Activated CD4-positive, alpha-beta memory T cell treated with anti-CD3 and anti-CD28 coated beads for 36 hours (primary cell): ENCODE results near the gene CRYAA. TPM values are rescaled to one million over a fixed set of nuclear protein-coding genes. Genes with fewer than 3 reads are reported as not detected.

Source experiments
- CTCF ChIA-PET: fragments of 350-600 bp; sonication (Branson Sonifier 250); formaldehyde crosslinking; loops from one replicate; lab custom pipeline; 2021; ENCODE audit warnings: antibody characterized with exemption, inconsistent platforms; lab: Charles Lee
- POLR2A ChIA-PET: fragments of 350-600 bp; sonication (Branson Sonifier 250); formaldehyde crosslinking; loops from one replicate; lab custom pipeline; 2021; ENCODE audit warnings: antibody characterized with exemption; lab: Charles Lee
- DNase-seq: peaks from one replicate; pipeline ENCODE4 v3.0.0-alpha.2; 2020
- H3K27ac Mint-ChIP-seq: one replicate; pipeline ENCODE4 v1.8.0; 2021; ENCODE audit warnings: mixed read lengths
- H3K27me3 Mint-ChIP-seq: one replicate; pipeline ENCODE4 v1.8.0; 2021; ENCODE audit warnings: mixed read lengths
- H3K36me3 Mint-ChIP-seq: one replicate; pipeline ENCODE4 v1.8.0; 2021; ENCODE audit warnings: mixed read lengths
- H3K4me1 Mint-ChIP-seq: one replicate; pipeline ENCODE4 v1.8.0; 2021; ENCODE audit warnings: low read depth, mixed read lengths
- H3K4me3 Mint-ChIP-seq: one replicate; pipeline ENCODE4 v1.8.0; 2021; ENCODE audit warnings: mild to moderate bottlenecking, mixed read lengths
- H3K9me3 Mint-ChIP-seq: one replicate; pipeline ENCODE4 v1.8.0; 2021; ENCODE audit warnings: mixed read lengths
- intact Hi-C: fragments of 100-400 bp; cut with micrococcal nuclease; formaldehyde crosslinking; loops from one replicate; pipeline ENCODE4 v1.15.1; 2023
- total RNA-seq, 2 experiments: library from RNA; stranded (reverse); gene quantifications; one replicate each; pipeline ENCODE4 v1.2.3, GENCODE V29; 2021

CRYAA gene
- total RNA-seq, 2 experiments from 2014 or later: not detected

DNA sequence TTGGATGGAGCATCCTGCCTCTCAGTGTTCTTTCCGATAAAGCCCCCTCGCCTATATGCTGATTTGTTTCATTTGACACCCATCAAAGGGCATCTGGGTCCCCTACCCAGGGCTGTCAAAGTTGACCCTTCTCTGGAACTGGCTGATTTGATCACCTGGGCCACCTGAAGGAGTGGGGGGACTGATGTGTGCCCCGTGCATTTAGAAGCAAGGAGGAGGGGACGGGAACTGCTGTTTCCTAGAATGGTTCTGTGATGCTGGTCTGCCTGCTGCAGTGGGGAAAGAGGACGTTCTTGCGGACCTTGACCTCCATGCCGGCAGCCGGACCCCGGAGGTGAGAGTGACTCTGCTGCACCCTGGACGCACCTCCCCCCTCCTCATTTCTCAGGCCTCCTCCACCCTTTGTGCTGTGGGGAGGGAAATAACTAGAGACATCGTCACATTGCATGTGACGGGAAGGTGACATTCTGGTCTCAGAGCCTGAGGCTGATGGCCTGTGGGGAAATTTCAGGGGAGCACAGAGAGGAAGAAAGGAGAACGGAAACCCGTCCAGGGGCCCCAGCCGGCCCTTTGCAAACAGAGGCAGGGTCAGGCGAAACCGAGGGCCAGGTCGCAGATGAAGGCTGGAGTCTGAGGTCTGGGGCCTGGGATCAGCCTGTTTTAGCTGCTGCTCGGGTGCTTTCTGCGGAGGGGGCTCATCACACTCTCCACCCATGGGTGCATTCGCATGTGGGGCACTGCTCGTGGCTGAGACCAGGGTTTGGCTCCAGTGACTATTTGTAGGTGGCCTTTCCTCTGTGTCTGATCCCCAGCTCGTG, 25.7 kb downstream of the CRYAA start:
- no peak overlapping the region for H3K27ac Mint-ChIP-seq
- POLR2A ChIA-PET: no interaction called here
- no peaks in the 10 kb centered on the region for H3K36me3 Mint-ChIP-seq
- no peak for DNase-seq
- H3K9me3 Mint-ChIP-seq: peaks cover 8% of the 10 kb centered on the region
- CTCF ChIA-PET: no interaction called here
- intact Hi-C loops: no loop called here
- H3K4me3 Mint-ChIP-seq: no peak overlapping the region
- peaks cover 10% of the 10 kb centered on the region for H3K4me1 Mint-ChIP-seq
- peaks cover 3% of the 10 kb centered on the region for H3K27me3 Mint-ChIP-seq

DNA sequence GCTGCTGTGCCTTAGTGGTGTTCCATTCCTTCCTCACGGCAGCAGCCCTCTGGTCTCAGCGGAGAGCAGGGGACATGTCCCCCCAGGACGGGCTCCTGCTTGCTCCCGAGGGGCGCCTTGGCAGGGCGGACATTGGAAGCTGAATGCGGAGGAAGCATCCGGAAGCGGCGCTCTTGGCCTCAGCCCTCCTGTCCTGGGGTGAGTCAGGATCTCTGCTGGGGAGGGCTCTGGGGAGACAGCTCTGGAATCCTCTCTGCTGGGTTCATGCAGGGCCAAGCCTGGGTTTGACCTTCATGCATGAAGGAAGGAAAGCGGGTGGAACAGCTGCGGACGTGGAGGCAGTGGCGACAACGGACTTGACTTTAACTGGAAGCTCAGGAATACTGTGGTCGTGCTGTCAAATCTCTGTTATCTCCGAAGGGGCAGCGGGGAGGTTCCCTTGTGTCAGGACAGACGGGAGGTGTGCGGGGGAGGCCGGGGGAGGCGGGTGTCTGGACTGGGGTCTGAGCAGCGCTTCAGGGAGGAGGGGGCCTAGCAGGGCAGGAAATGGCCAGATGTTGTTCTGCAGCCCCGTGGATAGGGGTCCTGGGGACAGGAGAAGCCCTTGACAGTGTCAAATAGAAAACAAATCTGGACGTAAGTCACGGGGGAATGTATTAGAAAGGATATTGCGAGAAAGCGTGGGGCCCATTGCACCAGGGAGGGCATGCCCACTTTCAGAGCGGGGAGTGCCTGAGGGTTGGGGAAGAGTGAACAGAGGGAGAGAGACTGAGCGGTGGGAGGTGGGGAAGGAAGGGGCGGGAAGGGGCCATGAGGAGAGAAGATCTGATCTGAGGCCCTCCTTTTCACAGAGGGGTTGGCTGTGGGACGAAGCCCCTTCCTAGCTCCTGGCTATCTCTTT, 26.6 kb downstream of the CRYAA start:
- H3K9me3 Mint-ChIP-seq: peaks cover 12% of the 10 kb centered on the region
- H3K4me1 Mint-ChIP-seq: peaks cover 10% of the 10 kb centered on the region
- peaks cover 3% of the 10 kb centered on the region for H3K27me3 Mint-ChIP-seq
- CTCF ChIA-PET: no interaction called here
- H3K27ac Mint-ChIP-seq: no peak overlapping the region
- POLR2A ChIA-PET: no interaction called here
- intact Hi-C loops: no loop called here
- no peak for DNase-seq
- no peak overlapping the region for H3K4me3 Mint-ChIP-seq
- peaks cover 3% of the 10 kb centered on the region for H3K36me3 Mint-ChIP-seq

DNA sequence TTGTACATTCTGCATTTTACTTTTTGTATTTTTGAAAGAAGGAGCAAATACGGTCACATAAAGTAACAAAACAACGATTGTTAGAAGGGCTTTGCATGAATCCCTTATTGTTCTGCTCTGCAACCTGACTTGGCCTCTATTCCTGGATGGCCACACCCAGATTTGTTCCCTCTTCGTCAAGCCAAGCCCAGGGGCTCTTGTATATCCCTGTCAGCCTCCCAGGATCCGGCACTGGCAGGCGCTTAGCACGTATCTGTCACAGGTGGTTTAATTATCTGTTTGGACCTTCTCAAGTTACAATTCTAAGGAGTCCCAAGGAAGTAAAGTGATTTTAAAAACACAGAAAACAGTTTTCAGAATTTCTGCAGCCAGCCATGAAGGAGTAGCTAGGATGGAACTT, 28.0 kb downstream of the CRYAA start:
- peaks cover 24% of the 10 kb centered on the region for H3K9me3 Mint-ChIP-seq
- DNase-seq: no peak
- H3K4me3 Mint-ChIP-seq: no peak overlapping the region
- ChIA-PET CTCF (no interaction called here), POLR2A (no interaction called here)
- peaks cover 10% of the 10 kb centered on the region for H3K36me3 Mint-ChIP-seq
- no peak overlapping the region for H3K27ac Mint-ChIP-seq
- H3K27me3 Mint-ChIP-seq: peaks cover 3% of the 10 kb centered on the region
- peaks cover 10% of the 10 kb centered on the region for H3K4me1 Mint-ChIP-seq
- intact Hi-C loops: no loop called here

DNA sequence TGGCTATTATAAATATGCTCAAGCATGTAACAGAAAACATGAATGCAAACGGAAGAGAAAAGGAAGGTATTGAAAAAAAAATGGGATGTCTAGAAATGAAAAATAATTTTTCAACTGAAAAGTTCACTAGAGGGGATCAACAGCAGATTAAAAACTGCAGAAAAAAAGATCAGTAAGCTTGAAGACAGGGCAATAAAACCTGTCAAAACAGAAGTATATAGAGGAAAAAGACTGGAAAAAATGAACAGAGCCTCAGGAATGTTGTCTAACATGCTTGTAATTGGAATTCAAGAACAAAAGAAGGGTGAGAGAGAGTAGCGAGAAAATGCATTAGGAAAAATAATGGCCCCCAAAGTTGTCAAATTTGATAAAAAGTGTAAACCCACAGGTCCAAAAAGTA, 29.6 kb downstream of the CRYAA start:
- Mint-ChIP-seq H3K9me3 (peaks cover 32% of the 10 kb centered on the region), H3K27ac (no peak overlapping the region), H3K4me1 (peaks cover 10% of the 10 kb centered on the region), H3K4me3 (no peak overlapping the region), H3K27me3 (peaks cover 3% of the 10 kb centered on the region), H3K36me3 (peaks cover 12% of the 10 kb centered on the region)
- ChIA-PET POLR2A (no interaction called here), CTCF (no interaction called here)
- intact Hi-C loops: no loop called here
- no peak for DNase-seq

DNA sequence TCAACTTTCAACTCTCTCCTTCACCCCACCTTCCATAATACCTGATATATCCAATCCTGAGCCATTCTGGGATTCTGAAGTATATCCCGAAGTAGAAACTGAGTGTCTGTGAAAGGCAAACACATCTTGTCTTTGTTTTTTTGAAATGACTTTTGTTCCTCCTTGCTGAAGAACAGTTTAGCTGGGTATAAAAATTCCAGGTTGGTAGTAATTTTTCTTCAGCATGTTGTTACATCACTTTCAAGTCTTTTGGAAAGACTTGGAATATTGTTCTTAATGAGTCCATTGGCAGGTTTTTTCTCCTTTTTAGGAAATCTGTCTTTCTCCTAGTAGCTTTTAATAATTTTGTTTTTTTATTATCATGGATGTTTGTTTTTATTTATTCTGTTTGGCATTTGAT, 32.7 kb downstream of the CRYAA start:
- Mint-ChIP-seq H3K9me3 (peaks cover 32% of the 10 kb centered on the region), H3K36me3 (peaks cover 12% of the 10 kb centered on the region), H3K4me1 (peaks cover 10% of the 10 kb centered on the region), H3K27ac (no peak overlapping the region), H3K27me3 (no peaks in the 10 kb centered on the region), H3K4me3 (no peak overlapping the region)
- CTCF ChIA-PET: no interaction called here
- intact Hi-C loops: no loop called here
- no peak for DNase-seq
- POLR2A ChIA-PET: no interaction called here

DNA sequence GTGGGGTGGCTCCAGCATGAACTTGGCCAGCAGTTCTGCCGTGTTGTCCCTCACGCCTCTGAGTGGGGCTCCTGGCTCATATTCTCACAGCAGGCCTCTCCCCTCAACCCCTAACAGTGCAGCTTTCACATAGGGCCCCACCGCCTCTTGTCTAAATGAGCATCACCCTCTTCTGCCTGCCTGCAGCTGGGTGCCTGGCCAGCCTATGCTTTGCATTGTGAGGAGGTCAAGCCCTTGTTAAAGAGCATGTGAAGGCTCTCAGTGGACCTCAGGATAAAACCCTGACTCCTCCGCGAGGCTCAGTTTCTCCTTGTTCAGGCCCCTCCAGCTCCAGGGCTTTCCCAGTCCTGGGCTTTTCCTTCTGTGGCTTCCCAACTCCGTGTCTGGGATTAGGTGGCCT, 34.8 kb downstream of the CRYAA start:
- intact Hi-C loops: no loop called here
- Mint-ChIP-seq H3K9me3 (peaks cover 27% of the 10 kb centered on the region), H3K36me3 (peaks cover 12% of the 10 kb centered on the region), H3K4me3 (no peak overlapping the region), H3K27me3 (peaks cover 10% of the 10 kb centered on the region), H3K27ac (no peak overlapping the region), H3K4me1 (no peaks in the 10 kb centered on the region)
- ChIA-PET POLR2A (no interaction called here), CTCF (no interaction called here)
- DNase-seq: no peak

DNA sequence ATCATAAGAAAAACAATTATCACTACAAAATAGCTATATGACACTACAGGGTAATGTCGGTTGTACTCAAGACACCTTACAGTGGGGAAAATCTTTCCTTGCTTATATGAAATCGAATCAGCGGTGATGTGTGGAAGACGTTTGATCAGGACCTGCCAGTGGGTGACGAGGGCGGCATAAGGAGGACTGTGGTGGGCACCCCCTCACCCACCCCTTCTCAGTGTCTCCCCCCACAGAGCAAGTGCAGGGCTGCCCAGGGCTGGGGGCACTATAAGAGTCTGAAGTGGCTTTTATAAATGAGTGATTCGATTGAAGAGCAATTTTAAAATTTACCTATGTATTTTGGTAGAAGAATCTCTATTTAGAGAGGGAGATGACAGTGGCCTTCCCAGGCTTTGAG, 35.8 kb downstream of the CRYAA start:
- H3K4me1 Mint-ChIP-seq: no peaks in the 10 kb centered on the region
- no peak for DNase-seq
- H3K27ac Mint-ChIP-seq: no peak overlapping the region
- peaks cover 24% of the 10 kb centered on the region for H3K9me3 Mint-ChIP-seq
- intact Hi-C loops: no loop called here
- peaks cover 12% of the 10 kb centered on the region for H3K36me3 Mint-ChIP-seq
- H3K4me3 Mint-ChIP-seq: no peak overlapping the region
- peaks cover 14% of the 10 kb centered on the region for H3K27me3 Mint-ChIP-seq
- POLR2A ChIA-PET: no interaction called here
- CTCF ChIA-PET: no interaction called here

DNA sequence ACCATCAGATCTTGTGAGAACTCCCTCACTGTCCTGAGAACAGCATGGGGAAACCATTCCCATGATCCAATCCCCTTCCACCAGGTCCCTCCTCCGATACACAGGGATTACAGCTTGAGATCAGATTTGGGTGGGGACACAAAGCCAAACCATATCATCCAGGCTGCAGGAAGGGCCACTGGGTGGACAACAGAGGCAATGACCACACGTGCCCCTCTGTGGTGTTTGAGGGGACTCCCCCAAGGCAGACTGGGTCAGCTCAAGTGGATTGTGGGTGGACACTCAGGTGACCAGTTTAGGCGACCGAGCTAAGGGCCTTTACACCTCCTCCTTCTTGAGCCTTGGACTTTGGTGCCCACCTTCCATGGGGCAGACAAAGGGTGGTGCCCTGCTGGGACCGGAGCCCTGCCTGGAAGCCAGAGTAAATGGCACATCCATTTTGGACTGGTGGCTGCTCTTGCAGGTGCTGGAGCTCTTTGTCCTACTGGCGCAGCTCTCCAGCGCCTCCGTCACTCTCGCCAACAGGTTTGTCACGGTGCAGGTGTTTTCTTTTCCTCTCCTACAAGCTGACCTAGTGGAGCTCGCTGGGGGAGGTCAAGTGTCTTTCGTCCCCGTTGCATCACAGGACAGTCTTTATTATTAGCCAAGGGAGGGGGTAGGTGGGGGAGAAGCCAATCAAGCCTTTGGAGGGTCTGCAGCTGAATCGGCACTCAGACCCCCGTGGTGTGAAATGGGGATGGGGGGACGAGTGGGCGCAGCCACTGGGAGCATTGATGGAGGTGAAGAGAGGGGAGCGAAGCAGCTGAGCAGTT, 37.6 kb downstream of the CRYAA start:
- intact Hi-C loops: no loop called here
- no peak overlapping the region for H3K4me3 Mint-ChIP-seq
- no peak for DNase-seq
- POLR2A ChIA-PET: no interaction called here
- no peaks in the 10 kb centered on the region for H3K4me1 Mint-ChIP-seq
- no peak overlapping the region for H3K27ac Mint-ChIP-seq
- H3K27me3 Mint-ChIP-seq: peaks cover 16% of the 10 kb centered on the region
- CTCF ChIA-PET: interaction anchor here (0.9 kb wide), 1 partner anchor 67 kb away, joined by 3 read pairs; no protein-coding TSS in a partner anchor
- peaks cover 12% of the 10 kb centered on the region for H3K9me3 Mint-ChIP-seq
- H3K36me3 Mint-ChIP-seq: peaks cover 4% of the 10 kb centered on the region

DNA sequence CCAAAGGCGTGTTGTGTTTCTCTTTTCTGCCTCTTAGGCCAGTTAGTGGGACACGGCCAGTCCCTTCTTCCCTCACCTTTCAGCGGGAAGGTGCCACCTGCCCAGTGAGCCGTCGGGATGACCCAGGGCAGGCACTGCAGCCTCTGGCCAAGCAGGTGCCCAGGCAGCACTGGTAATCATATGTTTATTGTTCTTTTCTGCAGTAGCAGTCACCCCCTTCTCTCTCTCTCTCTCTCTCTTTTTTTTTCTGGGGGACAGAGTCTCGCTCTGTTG, 38.2 kb downstream of the CRYAA start:
- peaks cover under 1% of the 10 kb centered on the region for H3K36me3 Mint-ChIP-seq
- ChIA-PET CTCF (interaction anchor here (0.9 kb wide), 1 partner anchor 66 kb away, joined by 3 read pairs; no protein-coding TSS in a partner anchor), POLR2A (no interaction called here)
- H3K4me1 Mint-ChIP-seq: no peaks in the 10 kb centered on the region
- no peak overlapping the region for H3K27ac Mint-ChIP-seq
- peaks cover 16% of the 10 kb centered on the region for H3K27me3 Mint-ChIP-seq
- no peak for DNase-seq
- H3K9me3 Mint-ChIP-seq: peaks cover 6% of the 10 kb centered on the region
- intact Hi-C loops: no loop called here
- no peak overlapping the region for H3K4me3 Mint-ChIP-seq

DNA sequence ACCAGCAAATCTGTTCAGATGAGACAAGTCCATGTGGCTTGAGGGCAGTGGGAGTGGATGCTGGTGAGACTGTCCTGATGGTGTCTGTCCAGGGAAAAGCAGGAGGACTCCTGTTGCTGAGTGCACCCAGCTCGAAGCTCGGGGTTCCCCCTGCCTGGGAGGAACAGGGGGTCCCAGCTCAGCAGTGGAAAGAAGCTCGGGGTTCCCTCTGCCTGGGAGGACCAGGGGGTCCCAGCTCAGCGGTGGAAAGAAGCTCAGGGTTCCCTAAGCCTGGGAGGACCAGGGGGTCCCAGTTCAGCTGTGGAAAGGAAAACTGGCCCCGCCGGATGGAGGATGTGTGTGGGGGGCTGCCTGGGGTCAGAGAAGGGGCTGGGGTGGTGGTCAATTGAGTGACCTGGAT, 39.1 kb downstream of the CRYAA start:
- H3K4me3 Mint-ChIP-seq: no peak overlapping the region
- ChIA-PET POLR2A (no interaction called here), CTCF (no interaction called here)
- H3K9me3 Mint-ChIP-seq: peaks cover 2% of the 10 kb centered on the region
- intact Hi-C loops: no loop called here
- H3K27ac Mint-ChIP-seq: no peak overlapping the region
- peaks cover 16% of the 10 kb centered on the region for H3K27me3 Mint-ChIP-seq
- DNase-seq: no peak
- no peaks in the 10 kb centered on the region for H3K36me3 Mint-ChIP-seq
- no peaks in the 10 kb centered on the region for H3K4me1 Mint-ChIP-seq

DNA sequence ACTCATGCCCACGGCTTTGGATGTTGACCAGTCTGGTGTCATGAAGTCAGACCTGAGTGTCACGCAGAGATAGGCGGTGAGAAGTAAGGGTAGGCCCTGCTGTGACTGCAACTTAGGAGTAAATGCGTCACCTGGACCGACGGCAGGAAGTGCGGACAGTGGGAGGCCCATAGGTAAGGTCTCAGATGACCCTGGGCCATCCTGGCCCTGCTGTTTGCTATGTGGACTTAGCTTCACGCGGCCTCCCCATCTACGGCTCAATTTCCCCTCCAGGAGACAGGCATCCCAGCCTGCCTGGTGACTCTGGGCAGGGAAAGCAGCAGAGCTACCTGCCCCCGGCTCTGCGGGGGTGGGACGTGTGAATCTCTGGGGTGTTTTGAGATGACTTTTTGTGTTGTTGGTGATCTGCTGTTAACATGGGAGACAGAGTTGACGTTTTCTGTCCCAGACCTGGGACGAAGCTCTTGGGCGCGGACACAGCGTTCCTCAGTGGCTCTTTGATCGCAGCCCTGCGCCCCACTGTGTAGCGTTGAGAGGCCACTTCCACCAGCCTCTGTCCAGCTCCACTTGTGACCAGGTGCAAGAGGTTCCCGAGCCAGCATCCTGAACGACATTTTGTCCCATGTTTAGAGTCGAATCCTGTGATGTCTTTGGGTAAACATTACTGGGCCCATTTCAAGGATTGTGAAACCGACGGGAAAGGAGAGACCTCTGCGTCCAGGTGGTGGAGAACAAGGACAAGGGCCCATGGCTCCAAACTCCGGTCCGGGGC, 39.9 kb downstream of the CRYAA start:
- no peaks in the 10 kb centered on the region for H3K4me1 Mint-ChIP-seq
- intact Hi-C loops: no loop called here
- CTCF ChIA-PET: no interaction called here
- no peaks in the 10 kb centered on the region for H3K9me3 Mint-ChIP-seq
- POLR2A ChIA-PET: no interaction called here
- H3K36me3 Mint-ChIP-seq: no peaks in the 10 kb centered on the region
- no peak for DNase-seq
- H3K27ac Mint-ChIP-seq: no peak overlapping the region
- no peak overlapping the region for H3K4me3 Mint-ChIP-seq
- H3K27me3 Mint-ChIP-seq: peaks cover 16% of the 10 kb centered on the region
